Sigmoid colon (tissue), 7 donors: Measurements from ENCODE around the gene VIPR2. TPM values are rescaled to one million over a fixed set of nuclear protein-coding genes. Genes with fewer than 3 reads are reported as not detected.

Experiments used
- DNase-seq: peaks from one replicate; pipeline ENCODE4 v3.0.0-alpha.2; 2019
- H3K27ac ChIP-seq, 4 donors: fragments of 200-600 bp; sonication (generic); one replicate each; pipeline ENCODE4 v1.5.1; 2016 to 2019; ENCODE audit warnings: mild to moderate bottlenecking in 1 of 4
- H3K27me3 ChIP-seq, 3 donors: fragments of 200-600 bp; sonication (generic); one replicate each; pipeline ENCODE4 v1.5.1; 2019; ENCODE audit warnings: mild to moderate bottlenecking in 1 of 3
- H3K36me3 ChIP-seq, 4 donors: fragments of 200-600 bp; sonication (generic); one replicate each; pipeline ENCODE4 v1.5.1; 2016 to 2019
- H3K4me1 ChIP-seq, 4 donors: fragments of 200-600 bp; sonication (generic); one replicate each; pipeline ENCODE4 v1.5.1; 2017 to 2019
- H3K4me3 ChIP-seq, 4 donors: fragments of 200-600 bp; sonication (generic); one replicate each; pipeline ENCODE4 v1.5.1; 2017 to 2019; ENCODE audit warnings: mild to moderate bottlenecking in 2 of 4, moderate library complexity in 1 of 4
- H3K9me3 ChIP-seq, 4 donors: fragments of 200-600 bp in 3 of 4; sonication (generic) in 3 of 4; one replicate each; pipeline versions ENCODE4 v1.5.1 to v1.6.1; 2013 to 2019
- CTCF ChIP-seq, 4 experiments: fragments of 450-650 bp in 3 of 4; fragments of 200-600 bp in 1 of 4; IDR thresholded peaks; one replicate each; pipeline ENCODE4 v1.5.1; 2016 to 2019; ENCODE audit warnings: antibody characterized with exemption in 4 of 4, mild to moderate bottlenecking in 3 of 4, moderate library complexity in 2 of 4
- EP300 ChIP-seq, 4 donors: sonication (generic); formaldehyde crosslinking; IDR thresholded peaks; one replicate each; pipeline ENCODE4 v1.6.1; 2017; ENCODE audit warnings: antibody characterized with exemption in 4 of 4
- POLR2A ChIP-seq, 2 donors: fragments of 450-650 bp; IDR thresholded peaks; one replicate each; pipeline ENCODE4 v1.6.1; 2016; ENCODE audit warnings: antibody characterized with exemption in 2 of 2, mild to moderate bottlenecking in 2 of 2, moderate library complexity in 2 of 2
- POLR2AphosphoS5 ChIP-seq, 4 donors: sonication (generic); formaldehyde crosslinking; IDR thresholded peaks; one replicate each; pipeline ENCODE4 v1.6.1; 2017; ENCODE audit warnings: antibody characterized with exemption in 4 of 4
- WGBS, 2 donors: extraction: QIAGEN DNeasy Blood & Tissue Kit; methylation state at CpG; one replicate each; pipeline ENCODE4 v1.1.7; 2013; 5-methylcytosine and 5-hydroxymethylcytosine counted together
- intact Hi-C: fragments of 100-400 bp; cut with DNase I; formaldehyde crosslinking; loops from one replicate; pipeline ENCODE4 v1.15.1; 2023
- polyA plus RNA-seq, 3 donors: library from polyadenylated mRNA; stranded (reverse); fragments of 200-250 nt; gene quantifications; one replicate each; pipeline ENCODE4 v1.2.3, GENCODE V29; 2013
- total RNA-seq, 4 donors: library from RNA; depleted of rRNA; stranded (reverse); fragments of >200 nt; gene quantifications; one replicate each; pipeline ENCODE4 v1.1.0, GENCODE V29; 2016
- donor health status: healthy with polysubstance abuse.
- donor health status: Bipolar disorder and iron deficiency.
- donor health status: healthy.

The VIPR2 gene
- total and polyA plus RNA-seq, 7 donors: 0.23 to 21.4 (median 11.7) TPM

- no peak for TF ChIP-seq EP300 (IDR thresholded peaks at IDR 0.05)
- no peak for TF ChIP-seq POLR2A (IDR thresholded peaks at IDR 0.05)
- TF ChIP-seq POLR2AphosphoS5 (IDR thresholded peaks at IDR 0.05): no peak
- no peak for TF ChIP-seq CTCF (IDR thresholded peaks at IDR 0.05)
- peaks cover 0 to 10% (median 2%) of the 10 kb centered on the region in 4 donors for H3K4me1 ChIP-seq
- DNase-seq: peak; percentile 50
- peaks cover 0 to 10% (median 0%) of the 10 kb centered on the region in 4 donors for H3K36me3 ChIP-seq
- WGBS, 2 donors: 75 to 79% methylated on average over 13 of the region's 13 CpGs
- H3K4me3 ChIP-seq: no peak overlapping the region
- no peaks in the 10 kb centered on the region for H3K9me3 ChIP-seq
- H3K27ac ChIP-seq: no peak overlapping the region
- H3K27me3 ChIP-seq: peaks cover 0 to 3% (median 0%) of the 10 kb centered on the region in 3 donors
- intact Hi-C loops: no loop called here
Observed at GRCh38 chr7:159107161-159107892, 37.3 kb downstream of the VIPR2 start.

GRCh38 chr7:159105832-159106811 is 38.5 kb downstream of the VIPR2 start:
- H3K27me3 ChIP-seq: no peaks in the 10 kb centered on the region
- DNase-seq: peak; percentile 49
- intact Hi-C loops: no loop called here
- H3K4me1 ChIP-seq: peaks cover 0 to 10% (median 2%) of the 10 kb centered on the region in 4 donors
- peak overlapping the region in 3 of 4 donors; percentile 10 to 67 (median 35) for H3K27ac ChIP-seq
- TF ChIP-seq CTCF (IDR thresholded peaks at IDR 0.05) (no peak), EP300 (IDR thresholded peaks at IDR 0.05) (no peak), POLR2A (IDR thresholded peaks at IDR 0.05) (no peak), POLR2AphosphoS5 (IDR thresholded peaks at IDR 0.05) (no peak)
- H3K4me3 ChIP-seq: no peak overlapping the region
- no peaks in the 10 kb centered on the region for H3K9me3 ChIP-seq
- H3K36me3 ChIP-seq: peaks cover 0 to 13% (median 0%) of the 10 kb centered on the region in 4 donors
- WGBS, 2 donors: 53 to 70% methylated on average over 13 of the region's 13 CpGs

- no peak overlapping the region for H3K4me3 ChIP-seq
- WGBS, 2 donors: 92% methylated on average over 14 of the region's 14 CpGs
- H3K9me3 ChIP-seq: no peaks in the 10 kb centered on the region
- DNase-seq: peak; percentile 60
- TF ChIP-seq EP300 (IDR thresholded peaks at IDR 0.05) (no peak), CTCF (IDR thresholded peaks at IDR 0.05) (no peak)
- peaks cover 0 to 10% (median 2%) of the 10 kb centered on the region in 4 donors for H3K4me1 ChIP-seq
- H3K27me3 ChIP-seq: no peaks in the 10 kb centered on the region
- peaks cover 0 to 13% (median 0%) of the 10 kb centered on the region in 4 donors for H3K36me3 ChIP-seq
- intact Hi-C loops: no loop called here
- peak overlapping the region in 2 of 4 donors; percentile 35 to 67 for H3K27ac ChIP-seq
Observed at GRCh38 chr7:159105066-159105780, 39.4 kb downstream of the VIPR2 start.

- TF ChIP-seq POLR2AphosphoS5 (IDR thresholded peaks at IDR 0.05) (peak; percentile 31 to 74 (median 42)), EP300 (IDR thresholded peaks at IDR 0.05) (no peak)
- H3K4me1 ChIP-seq: peaks cover 0 to 18% (median 5%) of the 10 kb centered on the region in 4 donors
- H3K4me3 ChIP-seq: no peak overlapping the region
- H3K27ac ChIP-seq: peak overlapping the region; percentile 32 to 67 (median 48)
- intact Hi-C loops: no loop called here
- H3K27me3 ChIP-seq: no peaks in the 10 kb centered on the region
- DNase-seq: peak; percentile 76
- 43 to 73% methylated on average over 19 of the region's 19 CpGs for WGBS, 2 donors
- H3K36me3 ChIP-seq: peaks cover 0 to 13% (median 0%) of the 10 kb centered on the region in 4 donors
- no peaks in the 10 kb centered on the region for H3K9me3 ChIP-seq
Observed at GRCh38 chr7:159104188-159104920, 40.3 kb downstream of the VIPR2 start.
